Suprapubic skin (tissue), 4 donors: ENCODE data around the gene HYI. TPM values are rescaled to one million over a fixed set of nuclear protein-coding genes. Genes with fewer than 3 reads are reported as not detected.

ENCODE experiments used
- DNase-seq, 2 donors: peaks; one replicate each; pipeline ENCODE4 v3.0.0-alpha.2; 2019; ENCODE audit warnings: low spot score in 2 of 2
- H3K27ac ChIP-seq: fragments of 200-600 bp; sonication (generic); one replicate; pipeline ENCODE4 v1.5.1; 2019
- H3K27me3 ChIP-seq: fragments of 200-600 bp; sonication (generic); one replicate; pipeline ENCODE4 v1.5.1; 2019
- H3K36me3 ChIP-seq: fragments of 200-600 bp; sonication (generic); one replicate; pipeline ENCODE4 v1.5.1; 2019
- H3K4me1 ChIP-seq: fragments of 200-600 bp; sonication (generic); one replicate; pipeline ENCODE4 v1.5.1; 2019
- H3K4me3 ChIP-seq: fragments of 200-600 bp; sonication (generic); one replicate; pipeline ENCODE4 v1.5.1; 2019; ENCODE audit warnings: mild to moderate bottlenecking
- H3K9me3 ChIP-seq: fragments of 200-600 bp; sonication (generic); one replicate; pipeline ENCODE4 v1.5.1; 2019
- CTCF ChIP-seq, 2 donors: fragments of 200-600 bp in 1 of 2; fragments of 450-650 bp in 1 of 2; sonication (generic) in 1 of 2; IDR thresholded peaks; one replicate each; pipeline ENCODE4 v1.5.1; 2016 to 2019; ENCODE audit warnings: antibody characterized with exemption in 2 of 2, mild to moderate bottlenecking in 1 of 2, moderate library complexity in 1 of 2
- EP300 ChIP-seq: sonication (generic); formaldehyde crosslinking; IDR thresholded peaks from one replicate; pipeline ENCODE4 v1.6.1; 2017; ENCODE audit warnings: antibody characterized with exemption
- POLR2A ChIP-seq, 2 donors: fragments of 450-650 bp; IDR thresholded peaks; one replicate each; pipeline ENCODE4 v1.6.1; 2017; ENCODE audit warnings: antibody characterized with exemption in 2 of 2, mild to moderate bottlenecking in 2 of 2, moderate library complexity in 2 of 2
- POLR2AphosphoS5 ChIP-seq, 3 donors: sonication (generic); formaldehyde crosslinking; IDR thresholded peaks; one replicate each; pipeline ENCODE4 v1.6.1; 2017; ENCODE audit warnings: antibody characterized with exemption in 3 of 3
- WGBS: methylation state at CpG from one replicate; pipeline ENCODE4 v1.1.5; 2018; 5-methylcytosine and 5-hydroxymethylcytosine counted together
- total RNA-seq, 4 donors: library from RNA; depleted of rRNA; stranded (reverse); fragments of >200 nt; gene quantifications; one replicate each; pipeline ENCODE4 v1.1.0, GENCODE V29; 2016

Gene HYI
- total RNA-seq, 4 donors from 2014 or later = 27.8 to 55.8 (median 39.5) TPM

- TF ChIP-seq CTCF (IDR thresholded peaks at IDR 0.05) = no peak
- TF ChIP-seq POLR2AphosphoS5 (IDR thresholded peaks at IDR 0.05) = no peak
- TF ChIP-seq EP300 = no peak
- no peak for TF ChIP-seq POLR2A (IDR thresholded peaks at IDR 0.05)
- Histone ChIP-seq H3K4me3 (no peak overlapping the region), H3K9me3 (no peaks in the 10 kb centered on the region), H3K27ac (no peak overlapping the region), H3K36me3 (peaks cover 100% of the 10 kb centered on the region), H3K4me1 (no peaks in the 10 kb centered on the region), H3K27me3 (no peaks in the 10 kb centered on the region)
- peak in 1 of 2 donors; percentile 15 for DNase-seq
- WGBS = 95% methylated on average over 13 of the region's 13 CpGs
Observed at GRCh38 chr1:43444151-43444828, 9.4 kb downstream of the HYI start.

GRCh38 chr1:43443197-43443946 is 10.4 kb downstream of the HYI start:
- H3K4me3 ChIP-seq = no peak overlapping the region
- H3K27me3 ChIP-seq = no peaks in the 10 kb centered on the region
- DNase-seq = peak; percentile 40 to 72
- H3K9me3 ChIP-seq = no peaks in the 10 kb centered on the region
- WGBS = 97% methylated on average over 9 of the region's 16 CpGs
- peaks cover 100% of the 10 kb centered on the region for H3K36me3 ChIP-seq
- no peaks in the 10 kb centered on the region for H3K4me1 ChIP-seq
- no peak for TF ChIP-seq CTCF (IDR thresholded peaks at IDR 0.05)
- TF ChIP-seq EP300 = no peak
- no peak for TF ChIP-seq POLR2A (IDR thresholded peaks at IDR 0.05)
- no peak for TF ChIP-seq POLR2AphosphoS5 (IDR thresholded peaks at IDR 0.05)
- no peak overlapping the region for H3K27ac ChIP-seq

- H3K9me3 ChIP-seq = no peaks in the 10 kb centered on the region
- no peaks in the 10 kb centered on the region for H3K4me1 ChIP-seq
- no peaks in the 10 kb centered on the region for H3K27me3 ChIP-seq
- H3K4me3 ChIP-seq = no peak overlapping the region
- no peak for TF ChIP-seq POLR2A (IDR thresholded peaks at IDR 0.05)
- TF ChIP-seq EP300 = no peak
- no peak for TF ChIP-seq CTCF (IDR thresholded peaks at IDR 0.05)
- no peak for TF ChIP-seq POLR2AphosphoS5 (IDR thresholded peaks at IDR 0.05)
- DNase-seq = peak; percentile 56 to 61
- WGBS = 92% methylated on average over 7 of the region's 12 CpGs
- peaks cover 100% of the 10 kb centered on the region for H3K36me3 ChIP-seq
- no peak overlapping the region for H3K27ac ChIP-seq
Observed at GRCh38 chr1:43442756-43443155, 11.0 kb downstream of the HYI start.

GRCh38 chr1:43441894-43442637 is 11.7 kb downstream of the HYI start:
- no peaks in the 10 kb centered on the region for H3K27me3 ChIP-seq
- TF ChIP-seq POLR2AphosphoS5 (IDR thresholded peaks at IDR 0.05) = no peak
- TF ChIP-seq CTCF (IDR thresholded peaks at IDR 0.05) = no peak
- no peak for TF ChIP-seq POLR2A (IDR thresholded peaks at IDR 0.05)
- no peak for TF ChIP-seq EP300
- H3K4me3 ChIP-seq = no peak overlapping the region
- DNase-seq = peak; percentile 48 to 60
- no peaks in the 10 kb centered on the region for H3K9me3 ChIP-seq
- 92% methylated on average over 18 of the region's 18 CpGs for WGBS
- peaks cover under 1% of the 10 kb centered on the region for H3K4me1 ChIP-seq
- H3K27ac ChIP-seq = no peak overlapping the region
- peaks cover 100% of the 10 kb centered on the region for H3K36me3 ChIP-seq
